Measurements from ENCODE around the gene FADS6. TPM values are rescaled to one million over a fixed set of nuclear protein-coding genes. Genes with fewer than 3 reads are reported as not detected.

Gene FADS6
- total and polyA plus RNA-seq, 2 of the 13 experiments (the other 11 are each of a cell fraction or from before 2014, with no cell fraction given) = 0.11 TPM

GRCh38 chr17:74923538-74924249 lies 30.3 kb upstream of the FADS6 start (continued):
- TF ChIP-seq BCLAF1 (IDR thresholded peaks at IDR 0.05) (no peak), TSC22D2 (CRISPR knock-in tag; IDR thresholded peaks at IDR 0.05; ENCODE audit: borderline replicate concordance) (no peak), ZNF841 (CRISPR knock-in tag; IDR thresholded peaks at IDR 0.05; ENCODE audit: borderline replicate concordance) (no peak), ZSCAN22 (CRISPR knock-in tag; IDR thresholded peaks at IDR 0.05) (no peak), MTERF4 (CRISPR knock-in tag; IDR thresholded peaks at IDR 0.05) (no peak), ZIK1 (CRISPR knock-in tag; IDR thresholded peaks at IDR 0.05; ENCODE audit: borderline replicate concordance, low read depth) (0 out of 2 replicates have a peak, but pooled peaks have one; percentile 28), KMT2B (CRISPR knock-in tag; IDR thresholded peaks at IDR 0.05) (no peak; the same call in 1 of the 2 replicates), ZEB1 (IDR thresholded peaks at IDR 0.05; ENCODE audit: insufficient replicate concordance, low read depth) (no peak), STAG1 (CRISPR knock-in tag; IDR thresholded peaks at IDR 0.05) (peak; percentile 85), FOXA3 (CRISPR knock-in tag; IDR thresholded peaks at IDR 0.05) (0 out of 2 replicates have a peak, but pooled peaks have one; percentile 21)
- TF ChIP-seq, protein P1, sequence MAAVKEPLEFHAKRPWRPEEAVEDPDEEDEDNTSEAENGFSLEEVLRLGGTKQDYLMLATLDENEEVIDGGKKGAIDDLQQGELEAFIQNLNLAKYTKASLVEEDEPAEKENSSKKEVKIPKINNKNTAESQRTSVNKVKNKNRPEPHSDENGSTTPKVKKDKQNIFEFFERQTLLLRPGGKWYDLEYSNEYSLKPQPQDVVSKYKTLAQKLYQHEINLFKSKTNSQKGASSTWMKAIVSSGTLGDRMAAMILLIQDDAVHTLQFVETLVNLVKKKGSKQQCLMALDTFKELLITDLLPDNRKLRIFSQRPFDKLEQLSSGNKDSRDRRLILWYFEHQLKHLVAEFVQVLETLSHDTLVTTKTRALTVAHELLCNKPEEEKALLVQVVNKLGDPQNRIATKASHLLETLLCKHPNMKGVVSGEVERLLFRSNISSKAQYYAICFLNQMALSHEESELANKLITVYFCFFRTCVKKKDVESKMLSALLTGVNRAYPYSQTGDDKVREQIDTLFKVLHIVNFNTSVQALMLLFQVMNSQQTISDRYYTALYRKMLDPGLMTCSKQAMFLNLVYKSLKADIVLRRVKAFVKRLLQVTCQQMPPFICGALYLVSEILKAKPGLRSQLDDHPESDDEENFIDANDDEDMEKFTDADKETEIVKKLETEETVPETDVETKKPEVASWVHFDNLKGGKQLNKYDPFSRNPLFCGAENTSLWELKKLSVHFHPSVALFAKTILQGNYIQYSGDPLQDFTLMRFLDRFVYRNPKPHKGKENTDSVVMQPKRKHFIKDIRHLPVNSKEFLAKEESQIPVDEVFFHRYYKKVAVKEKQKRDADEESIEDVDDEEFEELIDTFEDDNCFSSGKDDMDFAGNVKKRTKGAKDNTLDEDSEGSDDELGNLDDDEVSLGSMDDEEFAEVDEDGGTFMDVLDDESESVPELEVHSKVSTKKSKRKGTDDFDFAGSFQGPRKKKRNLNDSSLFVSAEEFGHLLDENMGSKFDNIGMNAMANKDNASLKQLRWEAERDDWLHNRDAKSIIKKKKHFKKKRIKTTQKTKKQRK (IDR thresholded peaks at IDR 0.05; ENCODE audit: low read length) = no peak
- TF ChIP-seq, protein P2, sequence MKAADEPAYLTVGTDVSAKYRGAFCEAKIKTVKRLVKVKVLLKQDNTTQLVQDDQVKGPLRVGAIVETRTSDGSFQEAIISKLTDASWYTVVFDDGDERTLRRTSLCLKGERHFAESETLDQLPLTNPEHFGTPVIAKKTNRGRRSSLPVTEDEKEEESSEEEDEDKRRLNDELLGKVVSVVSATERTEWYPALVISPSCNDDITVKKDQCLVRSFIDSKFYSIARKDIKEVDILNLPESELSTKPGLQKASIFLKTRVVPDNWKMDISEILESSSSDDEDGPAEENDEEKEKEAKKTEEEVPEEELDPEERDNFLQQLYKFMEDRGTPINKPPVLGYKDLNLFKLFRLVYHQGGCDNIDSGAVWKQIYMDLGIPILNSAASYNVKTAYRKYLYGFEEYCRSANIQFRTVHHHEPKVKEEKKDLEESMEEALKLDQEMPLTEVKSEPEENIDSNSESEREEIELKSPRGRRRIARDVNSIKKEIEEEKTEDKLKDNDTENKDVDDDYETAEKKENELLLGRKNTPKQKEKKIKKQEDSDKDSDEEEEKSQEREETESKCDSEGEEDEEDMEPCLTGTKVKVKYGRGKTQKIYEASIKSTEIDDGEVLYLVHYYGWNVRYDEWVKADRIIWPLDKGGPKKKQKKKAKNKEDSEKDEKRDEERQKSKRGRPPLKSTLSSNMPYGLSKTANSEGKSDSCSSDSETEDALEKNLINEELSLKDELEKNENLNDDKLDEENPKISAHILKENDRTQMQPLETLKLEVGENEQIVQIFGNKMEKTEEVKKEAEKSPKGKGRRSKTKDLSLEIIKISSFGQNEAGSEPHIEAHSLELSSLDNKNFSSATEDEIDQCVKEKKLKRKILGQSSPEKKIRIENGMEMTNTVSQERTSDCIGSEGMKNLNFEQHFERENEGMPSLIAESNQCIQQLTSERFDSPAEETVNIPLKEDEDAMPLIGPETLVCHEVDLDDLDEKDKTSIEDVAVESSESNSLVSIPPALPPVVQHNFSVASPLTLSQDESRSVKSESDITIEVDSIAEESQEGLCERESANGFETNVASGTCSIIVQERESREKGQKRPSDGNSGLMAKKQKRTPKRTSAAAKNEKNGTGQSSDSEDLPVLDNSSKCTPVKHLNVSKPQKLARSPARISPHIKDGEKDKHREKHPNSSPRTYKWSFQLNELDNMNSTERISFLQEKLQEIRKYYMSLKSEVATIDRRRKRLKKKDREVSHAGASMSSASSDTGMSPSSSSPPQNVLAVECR (CRISPR knock-in tag; IDR thresholded peaks at IDR 0.05; ENCODE audit: borderline replicate concordance) = peak; percentile 44; the same call in 1 of the 2 replicates
- TF ChIP-seq, protein P3, sequence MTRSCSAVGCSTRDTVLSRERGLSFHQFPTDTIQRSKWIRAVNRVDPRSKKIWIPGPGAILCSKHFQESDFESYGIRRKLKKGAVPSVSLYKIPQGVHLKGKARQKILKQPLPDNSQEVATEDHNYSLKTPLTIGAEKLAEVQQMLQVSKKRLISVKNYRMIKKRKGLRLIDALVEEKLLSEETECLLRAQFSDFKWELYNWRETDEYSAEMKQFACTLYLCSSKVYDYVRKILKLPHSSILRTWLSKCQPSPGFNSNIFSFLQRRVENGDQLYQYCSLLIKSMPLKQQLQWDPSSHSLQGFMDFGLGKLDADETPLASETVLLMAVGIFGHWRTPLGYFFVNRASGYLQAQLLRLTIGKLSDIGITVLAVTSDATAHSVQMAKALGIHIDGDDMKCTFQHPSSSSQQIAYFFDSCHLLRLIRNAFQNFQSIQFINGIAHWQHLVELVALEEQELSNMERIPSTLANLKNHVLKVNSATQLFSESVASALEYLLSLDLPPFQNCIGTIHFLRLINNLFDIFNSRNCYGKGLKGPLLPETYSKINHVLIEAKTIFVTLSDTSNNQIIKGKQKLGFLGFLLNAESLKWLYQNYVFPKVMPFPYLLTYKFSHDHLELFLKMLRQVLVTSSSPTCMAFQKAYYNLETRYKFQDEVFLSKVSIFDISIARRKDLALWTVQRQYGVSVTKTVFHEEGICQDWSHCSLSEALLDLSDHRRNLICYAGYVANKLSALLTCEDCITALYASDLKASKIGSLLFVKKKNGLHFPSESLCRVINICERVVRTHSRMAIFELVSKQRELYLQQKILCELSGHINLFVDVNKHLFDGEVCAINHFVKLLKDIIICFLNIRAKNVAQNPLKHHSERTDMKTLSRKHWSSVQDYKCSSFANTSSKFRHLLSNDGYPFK (CRISPR knock-in tag; IDR thresholded peaks at IDR 0.05; ENCODE audit: borderline replicate concordance) = no peak
